H9 (cell line): ENCODE data around the gene BLVRB. TPM values are rescaled to one million over a fixed set of nuclear protein-coding genes. Genes with fewer than 3 reads are reported as not detected.

Source experiments
- DNase-seq: peaks from one replicate; pipeline ENCODE4 v3.0.0-alpha.2; 2017
- H2AFZ ChIP-seq: one replicate; pipeline ENCODE4 v1.6.1; 2013; ENCODE audit warnings: mild to moderate bottlenecking, low read length, control low read depth, moderate library complexity
- H2AK5ac ChIP-seq: 2 replicates; pipeline ENCODE4 v1.6.1; 2013; ENCODE audit warnings: low read length, control low read depth, mixed read lengths; ENCODE audit not compliant: insufficient read length
- H2BK120ac ChIP-seq: one replicate; pipeline ENCODE4 v1.6.1; 2013; ENCODE audit warnings: low read depth, mild to moderate bottlenecking, low read length, control low read depth, inconsistent platforms; ENCODE audit not compliant: poor library complexity, severe bottlenecking
- H2BK12ac ChIP-seq: 2 replicates; pipeline ENCODE4 v1.6.1; 2013; ENCODE audit warnings: low read length, control low read depth, mixed read lengths, low read depth; ENCODE audit not compliant: insufficient read length
- H2BK15ac ChIP-seq: 2 replicates; pipeline ENCODE4 v1.6.1; 2013; ENCODE audit warnings: low read depth, low read length, control low read depth
- H2BK20ac ChIP-seq: one replicate; pipeline ENCODE4 v1.6.1; 2013; ENCODE audit warnings: low read depth, mild to moderate bottlenecking, low read length, control low read depth, inconsistent platforms; ENCODE audit not compliant: poor library complexity, severe bottlenecking
- H2BK5ac ChIP-seq: 2 replicates; pipeline ENCODE4 v1.6.1; 2013; ENCODE audit warnings: low read length, control low read depth, mixed read lengths; ENCODE audit not compliant: insufficient read length
- H3K14ac ChIP-seq: 2 replicates; pipeline ENCODE4 v1.6.1; 2013; ENCODE audit warnings: low read length, control low read depth; ENCODE audit not compliant: insufficient read depth
- H3K18ac ChIP-seq: 2 replicates; pipeline ENCODE4 v1.6.1; 2013; ENCODE audit warnings: low read depth, mild to moderate bottlenecking, mixed read lengths, low read length, control low read depth; ENCODE audit not compliant: insufficient read length
- H3K23ac ChIP-seq: 2 replicates; pipeline ENCODE4 v1.6.1; 2013; ENCODE audit warnings: low read length, control low read depth, mixed read lengths, low read depth; ENCODE audit not compliant: insufficient read length
- H3K23me2 ChIP-seq: 2 replicates; pipeline ENCODE4 v1.6.1; 2013; ENCODE audit warnings: low read depth, mild to moderate bottlenecking, mixed read lengths, low read length, control low read depth; ENCODE audit not compliant: insufficient read length, poor library complexity, severe bottlenecking
- H3K27ac ChIP-seq: 2 replicates; pipeline ENCODE4 v1.5.1; 2013; ENCODE audit warnings: low read length, control low read depth, mixed read lengths, low read depth; ENCODE audit not compliant: insufficient read length
- H3K27me3 ChIP-seq: 2 replicates; pipeline ENCODE4 v1.6.1; 2013; ENCODE audit warnings: low read length, control low read depth, inconsistent platforms; ENCODE audit not compliant: insufficient read depth
- H3K4ac ChIP-seq: 2 replicates; pipeline ENCODE4 v1.6.1; 2013; ENCODE audit warnings: low read depth, mild to moderate bottlenecking, control low read depth, inconsistent platforms, low read length, moderate library complexity
- H3K4me1 ChIP-seq: 2 replicates; pipeline ENCODE4 v1.6.1; 2013; ENCODE audit warnings: low read length, control low read depth, inconsistent platforms; ENCODE audit not compliant: insufficient read depth
- H3K4me2 ChIP-seq: 2 replicates; pipeline ENCODE4 v1.6.1; 2013; ENCODE audit warnings: low read length, control low read depth, mixed read lengths; ENCODE audit not compliant: insufficient read length, insufficient read depth
- H3K56ac ChIP-seq: 2 replicates; pipeline ENCODE4 v1.6.1; 2013; ENCODE audit warnings: low read depth, mild to moderate bottlenecking, mixed read lengths, low read length, control low read depth; ENCODE audit not compliant: insufficient read length
- H3K79me1 ChIP-seq: 2 replicates; pipeline ENCODE4 v1.6.1; 2013; ENCODE audit warnings: low read depth, mild to moderate bottlenecking, moderate library complexity, low read length, control low read depth, inconsistent platforms; ENCODE audit not compliant: insufficient read depth, poor library complexity, severe bottlenecking
- H3K79me2 ChIP-seq: 2 replicates; pipeline ENCODE4 v1.6.1; 2013; ENCODE audit warnings: low read length, control low read depth, inconsistent platforms; ENCODE audit not compliant: insufficient read depth
- H3K9ac ChIP-seq: 2 replicates; pipeline ENCODE4 v1.6.1; 2013; ENCODE audit warnings: low read length, control low read depth, mixed read lengths; ENCODE audit not compliant: insufficient read length; ENCODE audit errors: extremely low read depth
- H3K9me3 ChIP-seq: one replicate; pipeline ENCODE4 v1.6.1; 2013; ENCODE audit warnings: low read depth, low read length, inconsistent platforms; ENCODE audit not compliant: control insufficient read depth
- H3T11ph ChIP-seq: one replicate; pipeline ENCODE4 v1.6.1; 2013; ENCODE audit warnings: mild to moderate bottlenecking, low read length, control low read depth, inconsistent platforms
- H4K20me1 ChIP-seq: one replicate; pipeline ENCODE4 v1.6.1; 2013; ENCODE audit not compliant: control insufficient read depth, insufficient read length, insufficient read depth
- H4K5ac ChIP-seq: 2 replicates; pipeline ENCODE4 v1.6.1; 2013; ENCODE audit warnings: low read depth, mild to moderate bottlenecking, mixed read lengths, low read length, control low read depth; ENCODE audit not compliant: insufficient read length
- H4K8ac ChIP-seq: replicated peaks from 2 replicates; pipeline ENCODE4 v1.6.1; 2013; ENCODE audit warnings: low read length, control low read depth, mixed read lengths, low read depth; ENCODE audit not compliant: insufficient read length
- H4K91ac ChIP-seq: 2 replicates; pipeline ENCODE4 v1.6.1; 2013; ENCODE audit warnings: low read depth, mild to moderate bottlenecking, moderate library complexity, mixed read lengths, low read length, control low read depth; ENCODE audit not compliant: insufficient read length
- H3K27ac Mint-ChIP-seq, 3 experiments: 2 replicates in 2 of 3; 3 replicates in 1 of 3; pipeline ENCODE4 v1.8.0; 2020 to 2021; ENCODE audit warnings: mixed read lengths in 3 of 3, mild to moderate bottlenecking in 1 of 3, moderate library complexity in 1 of 3
- H3K27me3 Mint-ChIP-seq: 2 replicates; pipeline ENCODE4 v1.8.0; 2021; ENCODE audit warnings: low read depth, mild to moderate bottlenecking, moderate library complexity, mixed read lengths
- H3K36me3 Mint-ChIP-seq, 3 experiments: 2 replicates in 2 of 3; 3 replicates in 1 of 3; pipeline ENCODE4 v1.8.0; 2020 to 2021; ENCODE audit warnings: low read depth in 3 of 3, mixed read lengths in 3 of 3; ENCODE audit not compliant: insufficient read depth in 1 of 3
- H3K4me1 Mint-ChIP-seq, 2 experiments: 2 replicates each; pipeline ENCODE4 v1.8.0; 2020; ENCODE audit warnings: mixed read lengths in 2 of 2
- H3K4me3 Mint-ChIP-seq, 2 experiments: 2 replicates in 1 of 2; 3 replicates in 1 of 2; pipeline ENCODE4 v1.8.0; 2020 to 2021; ENCODE audit warnings: mild to moderate bottlenecking in 2 of 2, mixed read lengths in 2 of 2, moderate library complexity in 1 of 2
- H3K9me3 Mint-ChIP-seq, 2 experiments: 2 replicates in 1 of 2; 3 replicates in 1 of 2; pipeline ENCODE4 v1.8.0; 2020; ENCODE audit warnings: mild to moderate bottlenecking in 2 of 2, mixed read lengths in 2 of 2, moderate library complexity in 1 of 2
- CTCF ChIP-seq: fragments of 200-600 bp; sonication (generic); conservative IDR thresholded peaks from 3 replicates; pipeline ENCODE4 v1.8.0; 2021; ENCODE audit warnings: antibody characterized with exemption, mild to moderate bottlenecking
- WGBS: extraction: QIAGEN DNeasy Blood & Tissue Kit; methylation state at CpG from one replicate; pipeline ENCODE4 v1.1.7; 2013; ENCODE audit warnings: missing lambda C conversion rate, low lambda C conversion rate, mixed read lengths; ENCODE audit not compliant: insufficient read length; ENCODE audit errors: extremely low coverage; 5-methylcytosine and 5-hydroxymethylcytosine counted together
- total RNA-seq: library from RNA; stranded (reverse); gene quantifications from 2 replicates; pipeline ENCODE4 v1.2.1, GENCODE V29; 2021

The BLVRB gene
- total RNA-seq, 1 experiment from 2014 or later = 27.9 TPM

- Histone ChIP-seq H3K9me3 (no peaks in the 10 kb centered on the region), H3K4me2 (peak overlapping the region; percentile 90), H3K4ac (no peak overlapping the region), H4K8ac (no peak overlapping the region), H3T11ph (no peak overlapping the region), H3K79me2 (no peaks in the 10 kb centered on the region), H3K14ac (peak overlapping the region; percentile 16; the same call in 1 of the 2 replicates), H3K27ac (no peak overlapping the region), H2BK120ac (no peak overlapping the region), H4K20me1 (no peaks in the 10 kb centered on the region), H2BK20ac (no peak overlapping the region), H3K23me2 (peaks cover 16% of the 10 kb centered on the region), H3K56ac (no peak overlapping the region), H2AFZ (no peak overlapping the region), H3K9ac (peak overlapping the region; percentile 57), H2BK12ac (no peak overlapping the region), H3K79me1 (no peaks in the 10 kb centered on the region), H4K5ac (no peak overlapping the region), H2AK5ac (no peak overlapping the region), H3K4me1 (no peaks in the 10 kb centered on the region; the same call in 1 of the 2 replicates), H3K27me3 (no peaks in the 10 kb centered on the region), H3K18ac (no peak overlapping the region), H4K91ac (no peak overlapping the region), H2BK15ac (no peak overlapping the region), H3K23ac (no peak overlapping the region), H2BK5ac (no peak overlapping the region)
- peak overlapping the region; percentile 91 to 97 for H3K4me3 Mint-ChIP-seq
- peak overlapping the region; percentile 92 to 96 (median 95) for H3K27ac Mint-ChIP-seq
- H3K36me3 Mint-ChIP-seq = peaks cover 0 to 5% (median 4%) of the 10 kb centered on the region in 3 experiments; a peak in 3 of 7 replicates
- WGBS = no CpG with 5 or more reads among the region's 28 CpGs
- H3K27me3 Mint-ChIP-seq = no peaks in the 10 kb centered on the region
- peaks cover 0 to 1% of the 10 kb centered on the region in 2 experiments; a peak in 1 of 5 replicates for H3K9me3 Mint-ChIP-seq
- H3K4me1 Mint-ChIP-seq = peaks cover 19% of the 10 kb centered on the region in 2 experiments
- peak; percentile 48 for DNase-seq
- TF ChIP-seq CTCF = no peak
Observed at GRCh38 chr19:40424637-40425449, 40.7 kb downstream of the BLVRB start.
